H4 (cell line): ENCODE measurements around the gene GRHL1. TPM values are rescaled to one million over a fixed set of nuclear protein-coding genes. Genes with fewer than 3 reads are reported as not detected.

Experiments used
- DNase-seq: peaks from one replicate; pipeline ENCODE4 v3.0.0-alpha.2; 2015; ENCODE audit warnings: low spot score
- total RNA-seq: library from RNA; depleted of rRNA; stranded (reverse); fragments of >200 nt; shearing (Covaris generic); gene quantifications from 2 replicates; pipeline ENCODE4 v1.2.3, GENCODE V29; 2014; rRNA removed

The GRHL1 gene
- total RNA-seq, 1 experiment from 2014 or later = 0.25 TPM

DNA sequence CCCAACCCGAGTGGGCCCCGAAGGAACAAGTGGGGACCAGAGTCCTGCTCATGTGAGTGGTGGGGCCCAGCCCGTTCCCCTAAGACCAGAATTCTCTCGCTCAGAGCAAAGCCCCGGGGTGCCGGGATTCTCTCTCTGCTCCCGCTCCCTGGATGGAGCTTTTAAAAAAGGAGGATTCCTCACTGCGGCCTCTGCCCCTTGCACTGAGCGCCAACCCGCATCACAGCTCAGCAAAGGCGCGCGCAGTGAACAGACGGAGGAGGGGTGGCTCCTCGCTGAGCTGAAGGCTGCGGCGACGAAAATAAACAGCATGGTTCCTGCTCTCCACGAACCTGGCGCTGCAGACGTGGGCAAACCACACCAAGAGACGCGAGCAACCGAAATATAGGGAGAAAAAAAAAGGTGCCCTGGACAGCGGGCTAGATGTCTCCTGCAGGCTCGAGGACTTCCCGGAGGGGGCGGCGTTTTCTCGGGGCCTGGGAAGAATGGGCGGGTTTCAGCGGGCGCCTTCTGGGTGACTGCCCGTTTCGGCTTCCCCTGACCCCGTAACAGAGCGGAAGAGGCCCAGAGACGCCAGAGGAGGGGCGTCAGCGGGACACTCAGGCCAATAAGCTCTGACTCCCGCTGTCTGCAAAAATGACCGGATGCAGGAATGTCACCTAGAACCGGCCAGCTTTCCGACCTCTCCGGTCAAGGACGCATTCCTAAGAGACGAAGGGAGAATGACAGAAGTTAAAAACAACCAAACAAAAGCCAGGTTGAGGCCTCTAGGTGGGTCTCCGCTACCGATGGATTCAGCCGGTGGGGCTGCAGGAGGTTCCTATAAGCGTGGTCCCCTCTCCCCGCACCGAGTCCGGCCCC, 91.0 kb downstream of the GRHL1 start:
- no peak for DNase-seq

DNA sequence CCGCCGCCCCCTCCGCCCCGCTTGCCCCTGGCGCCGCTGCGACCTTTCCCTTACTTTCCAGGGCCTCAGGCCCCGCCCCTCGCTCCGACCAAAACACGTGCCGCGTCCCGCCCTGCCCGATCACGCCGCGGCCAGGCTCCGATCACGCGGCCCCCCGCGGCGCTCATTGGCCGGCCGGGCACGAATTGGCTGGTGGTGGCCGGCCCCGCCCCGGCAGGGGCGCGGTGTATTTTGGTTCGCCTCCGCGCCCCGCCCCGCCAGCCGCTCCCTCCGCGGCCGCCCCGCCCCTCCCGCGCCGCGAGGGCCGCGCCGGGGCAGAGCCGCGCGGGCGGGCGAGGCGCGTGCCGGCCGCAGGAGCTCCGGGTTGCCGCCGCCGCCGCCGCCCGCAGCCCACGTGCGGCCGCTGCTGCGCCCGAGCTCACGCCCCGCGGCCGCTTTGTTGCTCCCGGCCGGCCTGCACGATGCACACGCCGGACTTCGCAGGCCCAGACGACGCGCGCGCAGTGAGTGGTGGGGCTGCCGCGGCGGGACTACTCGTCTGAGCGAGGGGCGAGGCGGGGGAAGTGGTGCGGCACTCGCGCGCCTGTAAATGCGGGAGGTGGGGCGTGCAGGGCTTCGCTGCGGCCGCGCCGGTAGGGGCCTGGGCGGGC, 91.9 kb downstream of the GRHL1 start, which contains the start of gene KLF11:
TSS of gene KLF11 (plus strand) at position 295 of the 650 bp plus-strand sequence. CDS start at position 462, 167 bp downstream.
- peak; percentile 69 for DNase-seq

DNA sequence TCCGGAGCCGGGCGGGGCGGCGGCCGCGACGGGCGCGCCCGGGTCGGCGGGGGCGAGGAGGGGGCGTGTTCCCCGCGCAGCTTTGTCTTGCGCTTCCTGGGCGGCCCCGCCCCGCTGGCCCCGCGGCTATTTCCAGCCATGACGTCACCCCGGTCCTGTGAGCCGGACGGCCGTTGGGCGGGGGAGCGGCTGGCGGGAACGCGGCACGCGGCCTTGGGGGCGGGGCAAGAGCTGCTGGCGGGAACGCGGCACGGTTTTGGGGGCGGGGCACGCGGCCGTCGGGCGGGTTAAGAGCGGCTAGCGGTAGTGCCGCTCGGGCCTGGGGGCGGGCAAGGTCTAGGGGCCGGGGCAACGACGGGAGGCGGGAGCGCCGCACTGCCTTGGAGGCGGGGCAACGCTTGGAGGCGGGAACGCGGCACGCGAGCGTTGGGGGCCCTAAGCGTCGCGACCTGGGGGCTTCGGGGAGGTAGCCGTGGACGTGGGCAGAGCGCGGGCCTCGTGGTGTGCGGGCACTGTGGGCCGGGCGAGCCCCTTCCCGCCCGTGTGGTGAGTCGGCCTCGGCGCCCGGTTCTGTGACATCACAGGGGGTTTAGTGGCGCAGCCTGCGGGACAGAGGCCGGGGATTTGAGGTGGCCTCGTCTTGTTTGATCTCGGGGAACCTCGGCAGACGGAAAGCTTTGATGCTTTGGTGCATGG, 92.6 kb downstream of the GRHL1 start:
- DNase-seq = peak; percentile 77

DNA sequence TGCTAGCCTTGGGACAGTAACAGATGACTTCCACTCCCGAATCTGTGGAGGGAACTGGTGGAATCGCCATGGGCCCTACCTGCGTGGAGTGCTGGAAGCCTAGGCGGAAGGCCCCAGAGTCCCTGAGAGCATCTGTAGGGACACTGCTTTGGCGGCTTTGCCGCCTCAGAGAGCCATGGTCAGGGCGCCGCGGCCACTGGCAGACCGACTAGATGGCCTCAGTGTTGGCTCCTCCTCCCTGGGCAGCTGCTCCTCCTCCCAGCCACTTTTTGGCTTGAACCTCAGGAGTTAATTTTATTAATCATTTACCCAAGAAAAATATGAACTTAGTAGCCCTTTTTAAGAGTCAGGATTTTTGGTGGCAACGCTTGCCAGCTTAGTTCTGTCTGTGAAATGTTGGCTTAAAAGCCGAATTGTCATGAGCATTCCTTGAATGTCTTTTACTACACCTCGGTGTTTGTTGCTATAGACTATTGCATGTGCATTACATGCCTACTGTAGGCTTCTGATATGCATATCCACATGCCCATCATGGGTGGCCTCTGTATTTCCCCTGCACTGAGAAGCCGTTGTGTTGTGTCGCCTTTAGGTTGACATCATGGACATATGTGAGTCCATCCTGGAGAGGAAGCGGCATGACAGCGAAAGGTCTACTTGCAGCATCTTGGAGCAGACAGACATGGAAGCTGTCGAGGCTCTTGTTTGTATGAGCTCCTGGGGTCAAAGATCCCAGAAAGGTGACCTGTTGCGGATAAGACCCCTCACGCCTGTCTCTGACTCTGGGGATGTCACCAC, 94.3 kb downstream of the GRHL1 start:
- no peak for DNase-seq

DNA sequence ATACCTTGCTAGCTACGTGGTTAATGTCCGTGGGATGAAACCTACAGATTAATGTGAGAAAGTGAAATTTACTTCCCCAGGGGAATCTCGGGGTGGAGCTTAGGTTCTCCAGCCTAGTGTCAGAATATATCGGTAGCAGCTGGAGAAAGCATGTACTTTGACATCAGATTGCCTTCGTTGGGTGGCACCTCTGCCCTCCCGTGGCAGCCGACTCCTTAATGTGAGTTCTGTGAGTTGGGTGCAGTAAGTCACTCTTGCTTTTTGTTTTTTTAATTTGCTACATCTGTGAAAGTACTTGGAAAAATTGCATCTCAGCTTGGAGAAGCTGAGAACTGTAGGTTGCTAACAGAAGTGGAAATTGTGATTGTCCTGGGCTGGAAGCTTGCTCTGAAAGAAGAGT, 95.4 kb downstream of the GRHL1 start:
- no peak for DNase-seq

DNA sequence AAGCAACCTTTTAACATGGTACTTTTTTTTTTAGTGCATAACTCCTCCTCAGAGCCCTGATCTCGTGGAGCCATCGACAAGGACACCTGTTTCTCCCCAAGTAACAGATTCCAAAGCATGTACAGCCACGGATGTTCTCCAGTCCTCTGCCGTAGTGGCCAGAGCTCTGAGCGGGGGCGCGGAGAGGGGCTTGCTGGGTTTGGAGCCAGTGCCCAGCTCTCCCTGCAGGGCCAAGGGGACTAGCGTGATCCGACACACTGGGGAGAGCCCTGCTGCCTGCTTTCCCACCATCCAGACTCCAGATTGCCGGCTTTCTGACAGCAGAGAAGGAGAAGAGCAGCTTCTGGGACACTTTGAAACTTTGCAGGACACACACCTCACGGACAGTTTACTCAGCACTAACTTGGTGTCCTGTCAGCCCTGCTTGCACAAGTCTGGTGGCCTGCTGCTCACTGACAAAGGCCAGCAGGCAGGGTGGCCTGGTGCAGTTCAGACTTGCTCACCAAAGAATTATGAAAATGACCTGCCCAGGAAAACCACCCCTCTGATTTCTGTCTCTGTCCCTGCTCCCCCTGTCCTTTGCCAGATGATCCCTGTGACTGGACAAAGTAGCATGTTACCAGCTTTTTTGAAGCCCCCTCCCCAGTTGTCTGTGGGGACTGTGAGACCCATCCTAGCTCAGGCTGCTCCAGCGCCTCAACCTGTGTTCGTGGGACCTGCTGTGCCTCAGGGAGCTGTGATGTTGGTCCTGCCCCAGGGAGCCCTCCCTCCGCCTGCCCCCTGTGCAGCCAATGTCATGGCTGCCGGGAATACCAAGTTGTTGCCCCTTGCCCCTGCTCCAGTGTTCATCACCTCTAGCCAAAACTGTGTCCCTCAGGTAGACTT, 96.4 kb downstream of the GRHL1 start:
- DNase-seq = no peak

DNA sequence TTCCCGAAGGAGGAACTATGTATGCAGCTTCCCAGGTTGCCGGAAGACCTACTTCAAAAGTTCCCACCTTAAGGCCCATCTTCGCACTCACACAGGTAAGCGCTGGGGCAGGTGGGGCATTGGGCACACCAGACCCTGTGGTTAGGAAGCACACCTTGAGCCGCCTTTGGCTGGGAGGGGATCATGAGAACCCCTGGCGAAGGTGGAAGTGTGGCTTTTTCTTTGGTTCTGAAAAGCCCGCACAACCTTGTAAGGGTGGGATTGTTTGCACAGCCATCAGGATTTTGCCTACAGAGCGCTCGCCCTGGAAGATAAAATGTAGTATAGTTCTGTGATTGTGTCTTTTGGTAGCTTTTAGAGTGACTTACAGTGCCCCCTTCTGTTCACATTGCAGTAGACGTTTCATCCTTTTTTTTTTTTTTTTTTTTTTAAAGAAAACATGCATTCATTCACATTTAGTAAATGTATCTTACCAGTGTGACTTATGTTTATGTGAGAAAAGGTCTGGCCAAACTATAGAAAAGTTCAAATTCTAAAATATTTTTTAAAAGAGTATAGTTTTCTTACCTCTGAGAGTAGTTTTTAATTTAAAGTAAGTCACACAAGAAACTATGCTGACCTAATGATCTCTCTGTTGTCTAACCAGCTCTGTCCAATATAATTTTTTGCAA, 97.1 kb downstream of the GRHL1 start:
- no peak for DNase-seq

Other genes with a start within 250 kb of the GRHL1 start
- 14.8 and 28.4 TPM in 2 replicates for gene TAF1B, start 108.2 kb upstream of the GRHL1 start, total RNA-seq
- gene KLF11, start 91.9 kb downstream of the GRHL1 start, total RNA-seq = 5.4 and 6.5 TPM in 2 replicates
- gene CYS1, start 128.7 kb downstream of the GRHL1 start, total RNA-seq = 0.43 and 1.1 TPM in 2 replicates
- 51.9 and 68.5 TPM in 2 replicates for gene RRM2, start 171.0 kb downstream of the GRHL1 start, total RNA-seq